Measurements from ENCODE around the gene EIF6. TPM values are rescaled to one million over a fixed set of nuclear protein-coding genes. Genes with fewer than 3 reads are reported as not detected.

The EIF6 gene
- total and polyA plus RNA-seq, 9 of the 15 experiments (the other 6 are each of a cell fraction or from before 2014, with no cell fraction given) = 165 to 832 (median 229) TPM

DNA sequence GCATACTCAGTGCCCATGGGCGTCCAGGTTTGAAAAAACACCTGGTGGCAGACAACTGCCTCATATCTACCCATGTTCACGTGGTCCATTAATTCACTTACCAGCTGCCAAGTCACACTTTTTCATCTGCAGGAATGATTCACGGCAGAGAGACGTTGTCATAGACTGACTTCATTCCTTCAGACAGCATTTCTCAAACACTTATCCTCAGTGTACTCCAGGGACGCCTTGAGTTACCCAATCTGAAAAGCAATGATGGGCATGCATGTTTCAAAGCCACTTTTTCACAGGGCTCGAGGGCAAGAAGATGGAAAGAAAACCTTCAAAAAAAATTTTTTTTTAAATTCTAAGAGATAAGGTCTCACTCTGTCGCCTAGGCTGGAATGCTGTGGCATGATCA, 12.7 kb downstream of the EIF6 start:
- peak; percentile 48 for FAIRE-seq
- ATAC-seq = no peak
- intact Hi-C loops (cut with micrococcal nuclease) = no loop called here
- no peak for DNase-seq (ENCODE audit: extremely low read depth in 1 of 4, low spot score in 3 of 4)
- in situ Hi-C loops (cut with MboI) = no loop called here
- Histone ChIP-seq H3K4me3 (no peak overlapping the region), H3K36me3 (ENCODE audit: control insufficient read depth, insufficient read depth, low read length) (peaks cover 20% of the 10 kb centered on the region; the same call in 2 of the 3 replicates), H3K4me2 (ENCODE audit: insufficient read depth, low read length) (no peak overlapping the region; the same call in 1 of the 2 replicates), H2AFZ (ENCODE audit: low read depth, low read length) (no peak overlapping the region), H3K9me1 (ENCODE audit: control insufficient read depth, insufficient read depth, low read length) (no peaks in the 10 kb centered on the region), H3K27ac (ENCODE audit: extremely low read depth, low read depth, low read length) (no peak overlapping the region), H3K9me3 (replicated peaks; ENCODE audit: control insufficient read depth, insufficient read depth, low read depth, low read length) (no peaks in the 10 kb centered on the region), H4K20me1 (replicated peaks; ENCODE audit: control insufficient read depth, insufficient read depth, low read length) (no peaks in the 10 kb centered on the region), H3K79me2 (ENCODE audit: control insufficient read depth, insufficient read depth, low read length) (peaks cover 10% of the 10 kb centered on the region), H3K27me3 (ENCODE audit: control insufficient read depth in 2 of 2, insufficient read depth in 2 of 2, low read length in 2 of 2) (no peaks in the 10 kb centered on the region), H3K9ac (ENCODE audit: insufficient read depth in 1 of 2, low read depth in 2 of 2, low read length in 2 of 2) (peak overlapping the region; percentile 45 to 86; a peak in 2 of 4 replicates), H3K4me1 (replicated peaks in 1 of 2; ENCODE audit: control insufficient read depth in 2 of 2, insufficient read depth in 2 of 2, low read length in 2 of 2) (peaks cover 15 to 50% of the 10 kb centered on the region in 2 experiments; a peak in 4 of 5 replicates)
- WGBS (ENCODE audit: insufficient coverage, low coverage, missing lambda C conversion rate) = 48% methylated on average over 7 of the region's 7 CpGs
- CTCF ChIA-PET (ENCODE audit: low intra/inter-chr PET ratio) = interaction anchor here (5.3 kb wide), 1 partner anchor 126 kb away, joined by 28 read pairs; the partner anchor contains the start of gene EDEM2
- no TSS peak for BruUV-seq (replicated peaks)
- POLR2A ChIA-PET = interaction anchor here (2.0 kb wide), 1 partner anchor 12 kb away, joined by 10 read pairs; the partner anchor contains the start of gene EIF6
- TF ChIP-seq ZNF24 (IDR thresholded peaks at IDR 0.05) (peak; percentile 8; the same call in 1 of the 2 replicates), HDAC8 (tag; IDR thresholded peaks at IDR 0.05) (no peak)

DNA sequence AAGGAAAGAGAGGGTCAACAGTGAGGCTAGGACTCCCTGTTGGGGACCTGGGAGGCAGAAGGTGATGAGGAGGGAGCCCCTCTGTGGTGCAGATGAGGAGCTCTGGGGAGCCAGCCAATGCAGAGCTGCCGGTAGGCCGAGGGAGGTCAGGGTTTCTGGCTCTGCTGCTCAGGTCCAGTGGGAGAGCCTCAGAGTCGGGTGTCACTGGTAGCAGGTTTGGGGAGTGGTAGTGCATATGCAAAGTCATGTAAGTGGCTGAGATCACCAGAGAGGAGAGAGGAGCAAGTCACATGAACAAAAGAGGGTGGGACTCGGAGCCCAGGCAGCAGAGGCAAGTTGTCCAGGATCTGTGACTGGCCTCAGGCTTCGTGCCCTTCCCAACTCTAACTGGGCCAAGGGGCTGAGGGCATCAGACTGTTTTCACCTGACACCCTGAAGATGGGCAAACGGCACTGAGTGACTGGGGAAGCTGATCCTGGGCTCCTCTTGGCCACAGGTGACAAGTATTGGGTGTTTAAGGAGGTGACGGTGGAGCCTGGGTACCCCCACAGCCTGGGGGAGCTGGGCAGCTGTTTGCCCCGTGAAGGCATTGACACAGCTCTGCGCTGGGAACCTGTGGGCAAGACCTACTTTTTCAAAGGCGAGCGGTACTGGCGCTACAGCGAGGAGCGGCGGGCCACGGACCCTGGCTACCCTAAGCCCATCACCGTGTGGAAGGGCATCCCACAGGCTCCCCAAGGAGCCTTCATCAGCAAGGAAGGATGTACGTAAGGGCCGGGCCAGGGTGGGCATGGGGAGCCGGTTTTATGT, 13.3 kb downstream of the EIF6 start:
- ChIA-PET POLR2A (interaction anchor here (0.5 to 2.0 kb wide), 7 partner anchors 10 to 177 kb away, joined by 3 to 10 read pairs (median 3); partner anchors contain the start of genes EDEM2 and EIF6), CTCF (ENCODE audit: low intra/inter-chr PET ratio) (interaction anchor here (5.3 kb wide), 1 partner anchor 126 kb away, joined by 28 read pairs; the partner anchor contains the start of gene EDEM2)
- DNase-seq (ENCODE audit: extremely low read depth in 1 of 4, low spot score in 3 of 4) = peak; percentile 76 to 87 (median 80)
- intact Hi-C loops (cut with micrococcal nuclease) (no loop called here), in situ Hi-C loops (cut with MboI) (no loop called here)
- peak overlapping the region; percentile 80 for H2AFZ ChIP-seq (ENCODE audit: low read depth, low read length)
- FAIRE-seq = peak; percentile 95
- H3K4me1 ChIP-seq (replicated peaks in 1 of 2; ENCODE audit: control insufficient read depth in 2 of 2, insufficient read depth in 2 of 2, low read length in 2 of 2) = peaks cover 8 to 46% of the 10 kb centered on the region in 2 experiments; a peak in 4 of 5 replicates
- peaks cover 14% of the 10 kb centered on the region; the same call in 2 of the 3 replicates for H3K36me3 ChIP-seq (ENCODE audit: control insufficient read depth, insufficient read depth, low read length)
- BruUV-seq (replicated peaks) = TSS peak; percentile 72
- no peaks in the 10 kb centered on the region for H3K27me3 ChIP-seq (ENCODE audit: control insufficient read depth in 2 of 2, insufficient read depth in 2 of 2, low read length in 2 of 2)
- peak overlapping the region; percentile 53 for H3K4me2 ChIP-seq (ENCODE audit: insufficient read depth, low read length)
- H3K9me3 ChIP-seq (replicated peaks; ENCODE audit: control insufficient read depth, insufficient read depth, low read depth, low read length) = no peaks in the 10 kb centered on the region
- H3K79me2 ChIP-seq (ENCODE audit: control insufficient read depth, insufficient read depth, low read length) = peaks cover 4% of the 10 kb centered on the region; the same call in 1 of the 3 replicates
- peak; percentile 94 for ATAC-seq
- peak overlapping the region; percentile 66; the same call in 2 of the 3 replicates for H3K27ac ChIP-seq (ENCODE audit: extremely low read depth, low read depth, low read length)
- H3K9me1 ChIP-seq (ENCODE audit: control insufficient read depth, insufficient read depth, low read length) = no peaks in the 10 kb centered on the region
- H4K20me1 ChIP-seq (replicated peaks; ENCODE audit: control insufficient read depth, insufficient read depth, low read length) = no peaks in the 10 kb centered on the region
- 57% methylated on average over 20 of the region's 20 CpGs for WGBS (ENCODE audit: insufficient coverage, low coverage, missing lambda C conversion rate)
- H3K4me3 ChIP-seq = no peak overlapping the region
- H3K9ac ChIP-seq (ENCODE audit: insufficient read depth in 1 of 2, low read depth in 2 of 2, low read length in 2 of 2) = peak overlapping the region; percentile 45 to 86; a peak in 3 of 4 replicates
- TF ChIP-seq ZKSCAN1 (IDR thresholded peaks at IDR 0.05; ENCODE audit: low read depth, low read length) (no peak), SNIP1 (IDR thresholded peaks at IDR 0.05; ENCODE audit: low read depth) (no peak), ZFP36 (IDR thresholded peaks at IDR 0.05; ENCODE audit: low read depth, low read length, partially characterized antibody) (peak; percentile 7), CTBP1 (IDR thresholded peaks at IDR 0.05; ENCODE audit: borderline replicate concordance) (no peak), ZC3H11A (IDR thresholded peaks at IDR 0.05; ENCODE audit: low read depth, low read length) (no peak), KDM5B (IDR thresholded peaks at IDR 0.05; ENCODE audit: insufficient replicate concordance, low read depth, low read length) (peak; percentile 61), SMAD2 (IDR thresholded peaks at IDR 0.05; ENCODE audit: low read depth, low read length) (no peak), SUPT5H (IDR thresholded peaks at IDR 0.05) (peak; percentile 40; the same call in 1 of the 2 replicates)
- TF ChIP-seq, protein P1, sequence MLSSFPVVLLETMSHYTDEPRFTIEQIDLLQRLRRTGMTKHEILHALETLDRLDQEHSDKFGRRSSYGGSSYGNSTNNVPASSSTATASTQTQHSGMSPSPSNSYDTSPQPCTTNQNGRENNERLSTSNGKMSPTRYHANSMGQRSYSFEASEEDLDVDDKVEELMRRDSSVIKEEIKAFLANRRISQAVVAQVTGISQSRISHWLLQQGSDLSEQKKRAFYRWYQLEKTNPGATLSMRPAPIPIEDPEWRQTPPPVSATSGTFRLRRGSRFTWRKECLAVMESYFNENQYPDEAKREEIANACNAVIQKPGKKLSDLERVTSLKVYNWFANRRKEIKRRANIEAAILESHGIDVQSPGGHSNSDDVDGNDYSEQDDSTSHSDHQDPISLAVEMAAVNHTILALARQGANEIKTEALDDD (IDR thresholded peaks at IDR 0.05) = 0 out of 2 replicates have a peak, but pooled peaks have one; percentile 32
- TF ChIP-seq, protein P2, sequence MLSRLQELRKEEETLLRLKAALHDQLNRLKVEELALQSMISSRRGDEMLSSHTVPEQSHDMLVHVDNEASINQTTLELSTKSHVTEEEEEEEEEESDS (CRISPR knock-in tag; IDR thresholded peaks at IDR 0.05) = no peak
- TF ChIP-seq, protein P3, sequence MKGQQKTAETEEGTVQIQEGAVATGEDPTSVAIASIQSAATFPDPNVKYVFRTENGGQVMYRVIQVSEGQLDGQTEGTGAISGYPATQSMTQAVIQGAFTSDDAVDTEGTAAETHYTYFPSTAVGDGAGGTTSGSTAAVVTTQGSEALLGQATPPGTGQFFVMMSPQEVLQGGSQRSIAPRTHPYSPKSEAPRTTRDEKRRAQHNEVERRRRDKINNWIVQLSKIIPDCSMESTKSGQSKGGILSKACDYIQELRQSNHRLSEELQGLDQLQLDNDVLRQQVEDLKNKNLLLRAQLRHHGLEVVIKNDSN (CRISPR knock-in tag; IDR thresholded peaks at IDR 0.05) = peak; percentile 83

Measured in K562 (cell line).